AG10803 (cell line): ENCODE measurements around the gene TLR9.

Experiments used
- DNase-seq: peaks from one replicate; pipeline ENCODE4 v3.0.0; 2010; ENCODE audit warnings: low read depth
- H3K4me3 ChIP-seq: 2 replicates; pipeline ENCODE4 v1.5.1; 2011; ENCODE audit warnings: mild to moderate bottlenecking, low read length, control low read depth
- CTCF ChIP-seq: conservative IDR thresholded peaks from 2 replicates; pipeline ENCODE4 v1.5.1; 2011; ENCODE audit warnings: mild to moderate bottlenecking, low read length, control low read depth, inconsistent platforms

The TLR9 gene

DNA sequence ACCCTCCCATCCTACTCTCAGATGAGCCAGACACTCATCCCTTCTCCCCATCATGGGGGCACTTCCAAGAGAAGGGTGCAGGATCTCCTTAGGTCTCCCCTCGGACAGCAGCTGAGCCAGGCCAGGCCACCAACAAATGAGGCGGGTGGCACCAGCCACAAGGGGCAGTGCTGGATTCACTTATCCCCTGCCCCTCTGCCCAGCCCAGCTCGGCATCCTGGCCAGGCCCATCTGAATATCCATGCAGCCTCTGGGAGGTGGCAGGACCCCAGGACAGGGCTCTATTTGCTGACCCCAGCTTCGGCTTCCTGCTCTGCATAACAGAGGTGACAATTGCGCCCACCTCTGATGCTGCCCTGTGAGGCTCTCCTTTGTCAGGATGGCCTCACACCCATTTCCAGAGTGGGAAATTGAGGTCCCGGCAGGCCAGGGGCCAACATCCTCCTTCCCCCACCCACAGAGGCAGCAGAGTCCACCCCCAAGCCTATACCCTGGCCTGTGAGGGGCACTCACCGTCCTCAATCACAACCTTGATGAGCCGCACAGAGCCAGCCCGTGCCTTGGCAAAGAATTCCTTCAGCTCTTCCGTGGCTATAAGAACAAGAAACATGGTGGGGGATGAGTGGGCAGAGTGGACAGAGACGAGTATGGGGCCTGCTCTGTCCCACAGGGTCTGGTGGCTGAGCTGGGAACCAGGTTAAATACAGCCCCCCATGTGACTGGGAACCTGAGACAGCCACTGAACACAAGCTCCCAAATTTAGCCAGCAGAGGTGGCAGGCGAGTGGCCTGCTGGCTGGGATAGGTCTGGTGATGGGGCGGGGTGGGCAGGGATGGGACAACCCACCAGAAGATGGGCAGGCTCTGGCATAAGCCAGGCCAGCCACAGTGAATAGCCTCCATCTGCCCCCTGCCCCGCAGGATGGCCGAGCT is 9.3 kb upstream of the TLR9 start:
- TF ChIP-seq CTCF, result no peak
- no peak for DNase-seq
- H3K4me3 ChIP-seq, result no peak overlapping the region

DNA sequence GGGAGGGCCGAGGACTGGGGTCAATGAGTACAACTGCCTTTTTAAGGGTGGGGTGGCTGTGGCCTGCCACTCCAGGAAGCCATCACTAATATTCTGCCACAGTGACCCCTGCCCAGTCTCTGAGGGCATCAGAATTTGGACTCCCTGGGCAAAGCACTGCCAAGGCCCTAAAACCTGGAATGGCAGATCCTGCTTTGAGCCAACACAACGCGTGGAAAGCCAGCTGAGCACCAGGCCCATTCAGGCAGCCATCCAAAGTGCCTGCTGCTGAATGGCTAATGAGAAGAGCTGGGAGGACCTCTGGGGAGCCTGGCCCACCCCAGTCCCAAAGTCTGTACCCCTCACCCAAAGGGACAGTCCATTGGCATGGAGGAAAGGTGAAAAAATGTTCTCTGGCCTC is 8.5 kb upstream of the TLR9 start:
- TF ChIP-seq CTCF, result no peak
- H3K4me3 ChIP-seq, result no peak overlapping the region
- no peak for DNase-seq

DNA sequence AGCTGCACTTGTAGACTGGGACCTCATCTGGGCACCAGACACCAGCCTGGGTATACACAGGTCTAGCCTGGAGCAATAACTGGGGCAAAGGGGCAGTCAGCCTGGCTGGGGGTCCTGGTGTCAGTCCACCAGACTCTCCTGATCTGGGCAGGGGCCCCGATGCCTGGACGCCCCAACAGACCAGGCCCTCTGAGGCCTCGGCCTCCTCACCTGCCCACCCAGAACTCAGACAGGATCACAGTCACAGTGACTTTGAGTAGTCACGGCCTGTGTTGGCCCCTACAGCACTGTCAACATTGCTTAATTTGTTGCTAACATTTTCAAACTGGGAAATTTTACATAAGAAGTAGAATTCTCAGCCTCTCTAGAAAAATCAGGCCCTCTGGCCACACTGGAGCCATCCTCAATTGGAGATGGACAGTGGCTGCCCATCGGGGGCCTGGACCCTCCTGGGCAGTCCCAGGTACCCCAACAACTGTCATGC is 7.7 kb upstream of the TLR9 start:
- DNase-seq, result no peak
- no peak overlapping the region for H3K4me3 ChIP-seq
- TF ChIP-seq CTCF, result no peak

DNA sequence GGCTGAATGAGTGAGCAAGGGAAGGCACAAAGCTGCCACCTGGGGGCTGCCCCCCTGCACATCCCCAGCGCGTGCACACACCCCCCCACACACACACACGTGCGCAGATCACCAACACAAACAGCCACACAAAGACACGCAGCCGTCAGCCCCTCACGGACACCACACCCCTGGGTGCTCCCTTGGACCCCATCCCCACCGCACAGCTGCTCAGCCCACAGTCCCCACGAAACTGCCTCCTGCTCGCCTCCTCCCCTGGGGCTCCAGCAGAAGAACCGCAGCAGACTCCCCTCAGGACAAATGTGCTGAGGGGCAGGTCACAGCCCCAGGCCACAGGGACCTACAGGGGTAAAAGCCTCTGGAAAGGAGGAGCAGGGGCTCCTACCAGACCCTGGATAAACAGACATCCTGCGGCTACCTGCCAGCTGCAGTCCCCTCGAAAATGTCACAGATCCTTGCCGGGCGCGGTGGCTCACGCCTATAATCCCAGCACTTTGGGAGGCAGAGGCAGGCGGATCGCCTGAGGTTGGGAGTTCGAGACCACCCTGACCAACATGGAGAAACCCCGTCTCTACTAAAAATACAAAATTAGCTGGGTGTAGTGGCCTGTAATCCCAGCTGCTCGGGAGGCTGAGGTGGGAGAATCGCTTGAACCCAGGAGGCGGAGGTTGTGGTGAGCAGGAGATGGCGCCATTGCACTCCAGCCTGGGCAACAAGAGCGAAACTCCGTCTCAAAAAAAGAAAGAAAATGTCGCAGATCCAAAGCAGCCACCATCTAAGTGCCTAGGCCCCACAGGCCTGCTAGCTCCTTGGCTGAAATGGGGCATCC is 7.0 kb upstream of the TLR9 start:
- no peak for TF ChIP-seq CTCF
- DNase-seq, result no peak
- H3K4me3 ChIP-seq, result no peak overlapping the region

GRCh38 chr3:52231502-52232278 is 6.2 kb upstream of the TLR9 start:
- TF ChIP-seq CTCF, result peak; percentile 77
- no peak overlapping the region for H3K4me3 ChIP-seq
- peak; percentile 50 for DNase-seq

- no peak overlapping the region for H3K4me3 ChIP-seq
- DNase-seq, result no peak
- no peak for TF ChIP-seq CTCF
These were observed 5.5 kb upstream of the TLR9 start for GRCh38 chr3:52230889-52231499.
